ENCODE results near the gene NAV2.

Gene NAV2

DNA sequence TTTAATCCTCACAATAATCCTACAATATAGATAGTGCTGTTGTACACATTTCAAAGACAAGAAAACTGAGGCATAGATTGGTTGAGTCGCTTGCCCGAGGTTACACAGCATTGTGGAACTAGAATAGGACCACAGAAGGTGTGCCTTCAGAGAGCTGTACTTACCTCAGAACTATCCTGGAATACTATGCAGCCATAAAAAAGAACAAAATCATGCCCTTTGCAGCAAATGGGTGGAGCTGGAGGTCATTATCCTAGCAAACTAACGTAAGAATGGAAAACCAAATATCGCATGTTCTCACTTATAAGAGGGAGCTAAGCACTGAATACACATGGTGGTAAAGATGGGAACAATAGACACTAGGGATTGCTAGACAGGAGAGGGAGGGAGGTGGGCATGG lies 15.7 kb upstream of the NAV2 start:
- Histone ChIP-seq H3K4me1 (peaks cover 0 to 46% (median 7%) of the 10 kb centered on the region in 4 donors), H3K27ac (no peak overlapping the region), H3K27me3 (no peaks in the 10 kb centered on the region), H3K9me3 (no peaks in the 10 kb centered on the region), H3K36me3 (no peaks in the 10 kb centered on the region), H3K4me3 (no peak overlapping the region)
- intact Hi-C loops (cut with DNase I; ENCODE audit: low total_unique reads), result no loop called here
- no peak for DNase-seq
- TF ChIP-seq, protein P1, sequence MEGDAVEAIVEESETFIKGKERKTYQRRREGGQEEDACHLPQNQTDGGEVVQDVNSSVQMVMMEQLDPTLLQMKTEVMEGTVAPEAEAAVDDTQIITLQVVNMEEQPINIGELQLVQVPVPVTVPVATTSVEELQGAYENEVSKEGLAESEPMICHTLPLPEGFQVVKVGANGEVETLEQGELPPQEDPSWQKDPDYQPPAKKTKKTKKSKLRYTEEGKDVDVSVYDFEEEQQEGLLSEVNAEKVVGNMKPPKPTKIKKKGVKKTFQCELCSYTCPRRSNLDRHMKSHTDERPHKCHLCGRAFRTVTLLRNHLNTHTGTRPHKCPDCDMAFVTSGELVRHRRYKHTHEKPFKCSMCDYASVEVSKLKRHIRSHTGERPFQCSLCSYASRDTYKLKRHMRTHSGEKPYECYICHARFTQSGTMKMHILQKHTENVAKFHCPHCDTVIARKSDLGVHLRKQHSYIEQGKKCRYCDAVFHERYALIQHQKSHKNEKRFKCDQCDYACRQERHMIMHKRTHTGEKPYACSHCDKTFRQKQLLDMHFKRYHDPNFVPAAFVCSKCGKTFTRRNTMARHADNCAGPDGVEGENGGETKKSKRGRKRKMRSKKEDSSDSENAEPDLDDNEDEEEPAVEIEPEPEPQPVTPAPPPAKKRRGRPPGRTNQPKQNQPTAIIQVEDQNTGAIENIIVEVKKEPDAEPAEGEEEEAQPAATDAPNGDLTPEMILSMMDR (IDR thresholded peaks at IDR 0.05), result no peak

- H3K9me3 ChIP-seq, result no peaks in the 10 kb centered on the region
- no peaks in the 10 kb centered on the region for H3K27me3 ChIP-seq
- peaks cover 0 to 47% (median 7%) of the 10 kb centered on the region in 4 donors for H3K4me1 ChIP-seq
- intact Hi-C loops (cut with DNase I; ENCODE audit: low total_unique reads), result no loop called here
- no peak overlapping the region for H3K27ac ChIP-seq
- TF ChIP-seq, protein P1 (IDR thresholded peaks at IDR 0.05), result no peak
- no peaks in the 10 kb centered on the region for H3K36me3 ChIP-seq
- no peak overlapping the region for H3K4me3 ChIP-seq
- no peak for DNase-seq
These were observed 14.9 kb upstream of the NAV2 start for GRCh38 chr11:19697721-19698121.

GRCh38 chr11:19698493-19699292 lies 13.9 kb upstream of the NAV2 start:
- Histone ChIP-seq H3K36me3 (no peaks in the 10 kb centered on the region), H3K9me3 (no peaks in the 10 kb centered on the region), H3K4me1 (peaks cover 0 to 54% (median 7%) of the 10 kb centered on the region in 4 donors), H3K27ac (peak overlapping the region in 1 of 2 donors; percentile 23), H3K4me3 (no peak overlapping the region), H3K27me3 (no peaks in the 10 kb centered on the region)
- DNase-seq, result peak; percentile 85 to 87
- TF ChIP-seq, protein P1 (IDR thresholded peaks at IDR 0.05), result no peak
- intact Hi-C loops (cut with DNase I; ENCODE audit: low total_unique reads), result no loop called here

GRCh38 chr11:19701421-19701820 lies 11.2 kb upstream of the NAV2 start:
- H3K4me1 ChIP-seq, result peaks cover 0 to 56% (median 17%) of the 10 kb centered on the region in 4 donors
- H3K36me3 ChIP-seq, result no peaks in the 10 kb centered on the region
- no peak overlapping the region for H3K4me3 ChIP-seq
- intact Hi-C loops (cut with DNase I; ENCODE audit: low total_unique reads), result no loop called here
- DNase-seq, result no peak
- H3K9me3 ChIP-seq, result no peaks in the 10 kb centered on the region
- H3K27ac ChIP-seq, result peak overlapping the region; percentile 39 to 62
- TF ChIP-seq, protein P1 (IDR thresholded peaks at IDR 0.05), result no peak
- no peaks in the 10 kb centered on the region for H3K27me3 ChIP-seq

DNA sequence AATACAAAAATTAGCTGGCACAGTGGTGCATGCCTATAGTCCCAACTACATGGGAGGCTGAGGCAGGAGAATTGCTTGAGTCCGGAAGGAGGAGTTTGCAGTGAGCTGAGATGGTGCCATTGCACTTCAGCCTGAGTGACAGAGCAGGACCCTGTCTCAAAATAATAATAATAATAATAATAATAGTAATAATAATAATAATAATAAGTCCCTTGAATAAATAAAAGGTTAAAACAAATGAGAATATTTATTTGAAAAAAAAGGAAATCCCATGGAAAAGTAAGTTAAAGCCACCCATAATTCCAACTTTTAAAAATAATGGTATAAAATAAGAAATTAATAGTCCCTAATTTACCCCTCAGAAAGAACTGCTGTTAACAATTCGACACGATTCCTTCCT lies 10.0 kb upstream of the NAV2 start:
- DNase-seq, result no peak
- Histone ChIP-seq H3K9me3 (no peaks in the 10 kb centered on the region), H3K36me3 (no peaks in the 10 kb centered on the region), H3K4me3 (no peak overlapping the region), H3K27me3 (no peaks in the 10 kb centered on the region), H3K4me1 (peaks cover 0 to 55% (median 17%) of the 10 kb centered on the region in 4 donors), H3K27ac (peak overlapping the region; percentile 34 to 47)
- intact Hi-C loops (cut with DNase I; ENCODE audit: low total_unique reads), result no loop called here
- TF ChIP-seq, protein P1 (IDR thresholded peaks at IDR 0.05), result no peak
